Measurements from ENCODE around the gene HACD2.

HACD2 gene

GRCh38 chr3:123449997-123450604 is 134.8 kb downstream of the HACD2 start:
- Histone ChIP-seq H4K8ac (ENCODE audit: low read length) (no peak overlapping the region), H3K4me3 (ENCODE audit: insufficient read depth in 1 of 2, low read depth in 1 of 2, low read length in 2 of 2) (peak overlapping the region; percentile 56 to 57), H3K4ac (ENCODE audit: low read depth in 1 of 2, low read length in 2 of 2) (no peak overlapping the region), H3K27me3 (ENCODE audit: control insufficient read depth in 1 of 2, insufficient read depth in 1 of 2, low read length in 2 of 2) (peaks cover 68 to 75% of the 10 kb centered on the region in 2 experiments), H2AK5ac (ENCODE audit: low read length, severe bottlenecking) (no peak overlapping the region), H2BK120ac (ENCODE audit: low read depth, low read length) (no peak overlapping the region), H3K4me1 (ENCODE audit: control insufficient read depth, insufficient read depth, low read depth, low read length) (peaks cover 20% of the 10 kb centered on the region), H3K79me1 (replicated peaks; ENCODE audit: low read length, poor library complexity, severe bottlenecking) (no peaks in the 10 kb centered on the region), H3K23ac (ENCODE audit: low read length in 2 of 2) (no peak overlapping the region), H2BK15ac (ENCODE audit: low read depth, poor library complexity, severe bottlenecking) (no peak overlapping the region), H3K4me2 (ENCODE audit: low read length, poor library complexity, severe bottlenecking) (peak overlapping the region; percentile 90), H2AFZ (ENCODE audit: low read depth, low read length) (peak overlapping the region; percentile 6), H3K27ac (ENCODE audit: low read length, poor library complexity, severe bottlenecking) (no peak overlapping the region), H3K14ac (ENCODE audit: low read length in 2 of 2) (no peak overlapping the region), H3K18ac (ENCODE audit: low read depth in 1 of 2, low read length in 2 of 2) (no peak overlapping the region), H2BK5ac (ENCODE audit: low read depth, low read length, poor library complexity, severe bottlenecking) (no peak overlapping the region), H4K91ac (ENCODE audit: low read length) (no peak overlapping the region), H3K9ac (ENCODE audit: low read length) (no peak overlapping the region), H2BK12ac (ENCODE audit: low read length in 2 of 2) (no peak overlapping the region), H3K36me3 (ENCODE audit: control insufficient read depth in 1 of 2, insufficient read depth in 2 of 2, low read depth in 1 of 2, low read length in 2 of 2) (no peaks in the 10 kb centered on the region), H3K9me3 (ENCODE audit: control insufficient read depth, low read length) (no peaks in the 10 kb centered on the region)
- no peak for DNase-seq
- WGBS: 9% methylated on average over 33 of the region's 33 CpGs

- no peak overlapping the region for H3K18ac ChIP-seq (ENCODE audit: low read depth in 1 of 2, low read length in 2 of 2)
- H2AK5ac ChIP-seq (ENCODE audit: low read length, severe bottlenecking): no peak overlapping the region
- no peaks in the 10 kb centered on the region for H3K36me3 ChIP-seq (ENCODE audit: control insufficient read depth in 1 of 2, insufficient read depth in 2 of 2, low read depth in 1 of 2, low read length in 2 of 2)
- H2BK120ac ChIP-seq (ENCODE audit: low read depth, low read length): no peak overlapping the region
- peak overlapping the region; percentile 57 to 64 for H3K4me3 ChIP-seq (ENCODE audit: insufficient read depth in 1 of 2, low read depth in 1 of 2, low read length in 2 of 2)
- no peak overlapping the region for H2BK5ac ChIP-seq (ENCODE audit: low read depth, low read length, poor library complexity, severe bottlenecking)
- no peak overlapping the region for H3K9ac ChIP-seq (ENCODE audit: low read length)
- peak overlapping the region in 1 of 2 experiments; percentile 70 for H3K23ac ChIP-seq (ENCODE audit: low read length in 2 of 2)
- H2BK15ac ChIP-seq (ENCODE audit: low read depth, poor library complexity, severe bottlenecking): no peak overlapping the region
- H2BK12ac ChIP-seq (ENCODE audit: low read length in 2 of 2): no peak overlapping the region
- no peaks in the 10 kb centered on the region for H3K9me3 ChIP-seq (ENCODE audit: control insufficient read depth, low read length)
- H4K8ac ChIP-seq (ENCODE audit: low read length): no peak overlapping the region
- H3K27me3 ChIP-seq (ENCODE audit: control insufficient read depth in 1 of 2, insufficient read depth in 1 of 2, low read length in 2 of 2): peaks cover 68 to 78% of the 10 kb centered on the region in 2 experiments
- H4K91ac ChIP-seq (ENCODE audit: low read length): no peak overlapping the region
- H3K14ac ChIP-seq (ENCODE audit: low read length in 2 of 2): no peak overlapping the region
- H2AFZ ChIP-seq (ENCODE audit: low read depth, low read length): peak overlapping the region; percentile 6
- under 1% methylated on average over 58 of the region's 114 CpGs for WGBS
- peak; percentile 12 for DNase-seq
- H3K4me1 ChIP-seq (ENCODE audit: control insufficient read depth, insufficient read depth, low read depth, low read length): peaks cover 20% of the 10 kb centered on the region
- no peaks in the 10 kb centered on the region for H3K79me1 ChIP-seq (replicated peaks; ENCODE audit: low read length, poor library complexity, severe bottlenecking)
- no peak overlapping the region for H3K4ac ChIP-seq (ENCODE audit: low read depth in 1 of 2, low read length in 2 of 2)
- peak overlapping the region; percentile 90 for H3K4me2 ChIP-seq (ENCODE audit: low read length, poor library complexity, severe bottlenecking)
- H3K27ac ChIP-seq (ENCODE audit: low read length, poor library complexity, severe bottlenecking): no peak overlapping the region
Observed at GRCh38 chr3:123449102-123449996, 135.5 kb downstream of the HACD2 start.

GRCh38 chr3:123448536-123449101 is 136.2 kb downstream of the HACD2 start, which contains the start of gene ADCY5:
Gene ADCY5, minus strand, starts transcription at chr3:123449090. Its CDS starts 545 bp downstream, at chr3:123448545.
- H2AK5ac ChIP-seq (ENCODE audit: low read length, severe bottlenecking): no peak within 1 kb of the TSS
- H3K4ac ChIP-seq (ENCODE audit: low read depth in 1 of 2, low read length in 2 of 2): no peak within 1 kb of the TSS
- H2AFZ ChIP-seq (ENCODE audit: low read depth, low read length): peak within 1 kb of the TSS; percentile 31
- no peaks in the 10 kb centered on the region for H3K9me3 ChIP-seq (ENCODE audit: control insufficient read depth, low read length)
- DNase-seq: peak; percentile 5
- H3K14ac ChIP-seq (ENCODE audit: low read length in 2 of 2): no peak within 1 kb of the TSS
- no peaks in the 10 kb centered on the region for H3K36me3 ChIP-seq (ENCODE audit: control insufficient read depth in 1 of 2, insufficient read depth in 2 of 2, low read depth in 1 of 2, low read length in 2 of 2)
- peaks cover 68 to 78% of the 10 kb centered on the region in 2 experiments for H3K27me3 ChIP-seq (ENCODE audit: control insufficient read depth in 1 of 2, insufficient read depth in 1 of 2, low read length in 2 of 2)
- H4K8ac ChIP-seq (ENCODE audit: low read length): peak within 1 kb of the TSS; percentile 4
- H3K79me1 ChIP-seq (replicated peaks; ENCODE audit: low read length, poor library complexity, severe bottlenecking): no peaks in the 10 kb centered on the region
- H2BK15ac ChIP-seq (ENCODE audit: low read depth, poor library complexity, severe bottlenecking): no peak within 1 kb of the TSS
- H3K4me2 ChIP-seq (ENCODE audit: low read length, poor library complexity, severe bottlenecking): peak within 1 kb of the TSS; percentile 90
- H3K27ac ChIP-seq (ENCODE audit: low read length, poor library complexity, severe bottlenecking): no peak within 1 kb of the TSS
- no peak within 1 kb of the TSS for H2BK120ac ChIP-seq (ENCODE audit: low read depth, low read length)
- no peak within 1 kb of the TSS for H3K18ac ChIP-seq (ENCODE audit: low read depth in 1 of 2, low read length in 2 of 2)
- peak within 1 kb of the TSS in 1 of 2 experiments; percentile 70 for H3K23ac ChIP-seq (ENCODE audit: low read length in 2 of 2)
- no peak within 1 kb of the TSS for H3K9ac ChIP-seq (ENCODE audit: low read length)
- H2BK12ac ChIP-seq (ENCODE audit: low read length in 2 of 2): no peak within 1 kb of the TSS
- peak within 1 kb of the TSS; percentile 57 to 64 for H3K4me3 ChIP-seq (ENCODE audit: insufficient read depth in 1 of 2, low read depth in 1 of 2, low read length in 2 of 2)
- H4K91ac ChIP-seq (ENCODE audit: low read length): no peak within 1 kb of the TSS
- H3K4me1 ChIP-seq (ENCODE audit: control insufficient read depth, insufficient read depth, low read depth, low read length): peaks cover 20% of the 10 kb centered on the region
- 3% methylated on average over 46 of the region's 67 CpGs for WGBS
- H2BK5ac ChIP-seq (ENCODE audit: low read depth, low read length, poor library complexity, severe bottlenecking): no peak within 1 kb of the TSS

All from mesenchymal stem cell (in vitro differentiated cells and primary cell).